B cell (primary cell): ENCODE measurements around the gene LCN9. TPM values are rescaled to one million over a fixed set of nuclear protein-coding genes. Genes with fewer than 3 reads are reported as not detected.

Experiments used
- ATAC-seq: fragments of 200-7000 bp; cut with Tn5 transposase; one replicate; pipeline ENCODE4 v1.10.0; 2021; ENCODE audit warnings: low read depth, mild to moderate bottlenecking, moderate number of reproducible peaks, moderate library complexity
- CTCF ChIA-PET: fragments of 350-600 bp; sonication (Branson Sonifier 250); formaldehyde crosslinking; loops from one replicate; lab custom pipeline; 2021; ENCODE audit warnings: antibody characterized with exemption, inconsistent platforms; lab: Charles Lee
- POLR2A ChIA-PET: fragments of 350-600 bp; sonication (Branson Sonifier 250); formaldehyde crosslinking; loops from one replicate; lab custom pipeline; 2021; ENCODE audit warnings: antibody characterized with exemption; lab: Charles Lee
- DNase-seq: peaks from one replicate; pipeline ENCODE4 v3.0.0; 2013
- H2AFZ ChIP-seq: 2 replicates; pipeline ENCODE4 v1.6.1; 2012; ENCODE audit warnings: mild to moderate bottlenecking, low read depth, low read length; ENCODE audit not compliant: insufficient read depth, poor library complexity, severe bottlenecking
- H3K27ac ChIP-seq, 2 donors: 1 replicate in 1 of 2; 2 replicates in 1 of 2; pipeline ENCODE4 v1.5.1; 2012 to 2013; ENCODE audit warnings: low read length in 2 of 2, mild to moderate bottlenecking in 2 of 2, moderate library complexity in 1 of 2
- H3K27me3 ChIP-seq, 4 experiments: fragments of 200-600 bp in 1 of 4; sonication (generic) in 1 of 4; replicated peaks in 1 of 4; 1 replicate in 2 of 4; 2 replicates in 2 of 4; pipeline versions ENCODE4 v1.6.1 to v1.7.0; 2013 to 2016; ENCODE audit warnings: low read length in 3 of 4, mild to moderate bottlenecking in 2 of 4, mixed read lengths in 1 of 4, moderate library complexity in 1 of 4; ENCODE audit not compliant: insufficient read depth in 4 of 4, control insufficient read depth in 3 of 4; ENCODE audit errors: control extremely low read depth in 1 of 4
- H3K36me3 ChIP-seq, 2 experiments: replicated peaks in 1 of 2; 1 replicate in 1 of 2; 2 replicates in 1 of 2; pipeline versions ENCODE4 v1.6.1 to v1.7.1; 2013; ENCODE audit warnings: low read length in 1 of 2; ENCODE audit not compliant: insufficient read depth in 2 of 2, control insufficient read depth in 1 of 2; ENCODE audit errors: control extremely low read depth in 1 of 2, extremely low read depth in 1 of 2
- H3K4me1 ChIP-seq, 2 donors: fragments of 200-600 bp in 1 of 2; sonication (generic) in 1 of 2; 1 replicate in 1 of 2; 2 replicates in 1 of 2; pipeline versions ENCODE4 v1.5.1 to v1.6.1; 2013 to 2017; ENCODE audit warnings: low read length in 2 of 2; ENCODE audit not compliant: control insufficient read depth in 2 of 2, insufficient read depth in 2 of 2
- H3K4me2 ChIP-seq: replicated peaks from 2 replicates; pipeline ENCODE3; 2012; ENCODE audit warnings: mild to moderate bottlenecking, low read depth, low read length; ENCODE audit not compliant: poor library complexity, severe bottlenecking
- H3K4me3 ChIP-seq, 5 experiments: fragments of 200-600 bp in 1 of 5; sonication (generic) in 1 of 5; 1 replicate in 3 of 5; 2 replicates in 2 of 5; pipeline versions ENCODE4 v1.5.1 to v1.7.0; 2011 to 2016; ENCODE audit warnings: low read length in 4 of 5, mild to moderate bottlenecking in 4 of 5, low read depth in 2 of 5, control low read depth in 1 of 5, moderate library complexity in 1 of 5; ENCODE audit not compliant: insufficient read depth in 1 of 5; ENCODE audit errors: control extremely low read depth in 1 of 5, extremely low read depth in 1 of 5
- H3K79me2 ChIP-seq: fragments of 200-600 bp; sonication (generic); one replicate; pipeline ENCODE4 v1.6.0; 2016; ENCODE audit warnings: low read length; ENCODE audit not compliant: control insufficient read depth, insufficient read depth
- H3K9ac ChIP-seq: fragments of 200-600 bp; sonication (generic); 2 replicates; pipeline ENCODE4 v1.6.1; 2017; ENCODE audit warnings: mild to moderate bottlenecking, low read length, moderate library complexity
- H3K9me3 ChIP-seq, 3 donors: one replicate each; pipeline versions ENCODE4 v1.6.1 to v1.7.1; 2013; ENCODE audit warnings: low read length in 2 of 3; ENCODE audit not compliant: control insufficient read depth in 2 of 3, insufficient read depth in 1 of 3; ENCODE audit errors: control extremely low read depth in 1 of 3
- H4K20me1 ChIP-seq: 2 replicates; pipeline ENCODE4 v1.6.0; 2012; ENCODE audit warnings: mild to moderate bottlenecking, low read length; ENCODE audit not compliant: insufficient read depth, control insufficient read depth, poor library complexity, severe bottlenecking
- H3K27ac Mint-ChIP-seq: one replicate; pipeline ENCODE4 v1.8.0; 2021; ENCODE audit warnings: mixed read lengths
- H3K27me3 Mint-ChIP-seq: one replicate; pipeline ENCODE4 v1.8.0; 2021; ENCODE audit warnings: mixed read lengths
- H3K4me1 Mint-ChIP-seq: one replicate; pipeline ENCODE4 v1.8.0; 2021; ENCODE audit warnings: mixed read lengths
- H3K4me3 Mint-ChIP-seq: one replicate; pipeline ENCODE4 v1.8.0; 2021; ENCODE audit warnings: mixed read lengths
- H3K9me3 Mint-ChIP-seq: one replicate; pipeline ENCODE4 v1.8.0; 2022; ENCODE audit warnings: mixed read lengths; ENCODE audit not compliant: insufficient read depth
- EZH2 ChIP-seq: IDR thresholded peaks from 2 replicates; pipeline ENCODE4 v1.6.1; 2012; ENCODE audit warnings: borderline replicate concordance, low read depth, mild to moderate bottlenecking, moderate library complexity, low read length; ENCODE audit not compliant: insufficient read depth, poor library complexity, severe bottlenecking
- WGBS: methylation state at CpG from one replicate; pipeline ENCODE4 v1.1.5; 2013; ENCODE audit warnings: missing lambda C conversion rate; ENCODE audit not compliant: insufficient coverage; 5-methylcytosine and 5-hydroxymethylcytosine counted together
- intact Hi-C: fragments of 100-400 bp; cut with micrococcal nuclease; formaldehyde crosslinking; loops from one replicate; pipeline ENCODE4 v1.10.0; 2022
- polyA plus RNA-seq: library from polyadenylated mRNA; depleted of rRNA; stranded (reverse); fragments of >200 nt; gene quantifications from 2 replicates; pipeline ENCODE4 v1.2.3, GENCODE V29; 2012
- total RNA-seq, 2 donors: library from RNA; stranded (reverse); fragments of 120-200 nt in 1 of 2; gene quantifications; 1 replicate in 1 of 2; 2 replicates in 1 of 2; pipeline versions ENCODE4 v1.2.3 to v1.2.4, GENCODE V29; 2013 to 2022
- TF ChIP-seq, protein P1 (sequence below): fragments of 200-600 bp; IDR thresholded peaks from one replicate; pipeline ENCODE4 v1.8.0; 2022; ENCODE audit warnings: antibody characterized with exemption, mild to moderate bottlenecking

The LCN9 gene
- total and polyA plus RNA-seq, 2 donors (not counting 1 experiment from before 2014, with no cell fraction given), result not detected

DNA sequence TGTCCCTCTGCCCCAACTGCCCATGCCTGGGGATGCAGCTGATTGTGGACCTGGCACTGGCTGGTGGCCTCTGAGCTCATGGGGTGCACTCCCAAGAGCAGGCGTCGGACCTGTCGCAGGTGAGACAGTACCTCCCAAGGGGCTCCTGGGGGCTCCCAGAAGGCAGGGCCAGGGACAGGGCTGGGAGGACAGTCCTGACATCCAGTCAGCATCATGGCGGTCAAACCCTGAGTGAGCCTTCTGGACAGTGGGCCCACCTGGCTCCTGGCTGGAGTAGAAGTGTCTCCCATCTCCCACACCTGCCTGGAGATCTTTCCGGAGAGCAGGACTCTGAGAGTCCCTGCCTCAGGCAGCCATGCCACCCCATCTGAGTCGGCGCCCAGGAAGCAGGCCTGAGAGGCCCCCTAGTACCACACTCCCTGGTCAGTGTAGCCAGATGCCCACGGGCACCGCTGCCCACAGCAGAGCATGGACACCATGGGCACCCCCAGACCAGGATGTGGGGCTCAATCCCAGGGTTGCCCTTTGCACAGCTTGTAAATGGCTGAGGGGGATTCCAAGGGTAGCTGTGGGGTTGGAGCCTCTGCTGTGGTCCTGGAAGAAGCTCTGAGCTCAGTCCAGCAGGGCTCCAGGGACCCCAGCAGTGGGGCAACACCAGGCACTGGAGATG is 6.6 kb downstream of the LCN9 start:
- no peaks in the 10 kb centered on the region for H3K4me1 Mint-ChIP-seq
- Histone ChIP-seq H3K27me3 (no peaks in the 10 kb centered on the region), H3K4me1 (no peaks in the 10 kb centered on the region), H4K20me1 (no peaks in the 10 kb centered on the region), H3K27ac (no peak overlapping the region), H3K36me3 (no peaks in the 10 kb centered on the region), H3K4me3 (no peak overlapping the region), H3K9me3 (peaks cover 0 to 13% (median 0%) of the 10 kb centered on the region in 3 donors), H3K9ac (no peak overlapping the region), H3K4me2 (no peak overlapping the region), H3K79me2 (no peaks in the 10 kb centered on the region), H2AFZ (no peak overlapping the region)
- H3K4me3 Mint-ChIP-seq, result no peak overlapping the region
- TF ChIP-seq, protein P1, sequence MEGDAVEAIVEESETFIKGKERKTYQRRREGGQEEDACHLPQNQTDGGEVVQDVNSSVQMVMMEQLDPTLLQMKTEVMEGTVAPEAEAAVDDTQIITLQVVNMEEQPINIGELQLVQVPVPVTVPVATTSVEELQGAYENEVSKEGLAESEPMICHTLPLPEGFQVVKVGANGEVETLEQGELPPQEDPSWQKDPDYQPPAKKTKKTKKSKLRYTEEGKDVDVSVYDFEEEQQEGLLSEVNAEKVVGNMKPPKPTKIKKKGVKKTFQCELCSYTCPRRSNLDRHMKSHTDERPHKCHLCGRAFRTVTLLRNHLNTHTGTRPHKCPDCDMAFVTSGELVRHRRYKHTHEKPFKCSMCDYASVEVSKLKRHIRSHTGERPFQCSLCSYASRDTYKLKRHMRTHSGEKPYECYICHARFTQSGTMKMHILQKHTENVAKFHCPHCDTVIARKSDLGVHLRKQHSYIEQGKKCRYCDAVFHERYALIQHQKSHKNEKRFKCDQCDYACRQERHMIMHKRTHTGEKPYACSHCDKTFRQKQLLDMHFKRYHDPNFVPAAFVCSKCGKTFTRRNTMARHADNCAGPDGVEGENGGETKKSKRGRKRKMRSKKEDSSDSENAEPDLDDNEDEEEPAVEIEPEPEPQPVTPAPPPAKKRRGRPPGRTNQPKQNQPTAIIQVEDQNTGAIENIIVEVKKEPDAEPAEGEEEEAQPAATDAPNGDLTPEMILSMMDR, result no peak
- TF ChIP-seq EZH2, result no peak
- CTCF ChIA-PET, result no interaction called here
- POLR2A ChIA-PET, result no interaction called here
- 96% methylated on average over 9 of the region's 9 CpGs for WGBS
- intact Hi-C loops, result no loop called here
- peaks cover 3% of the 10 kb centered on the region for H3K27me3 Mint-ChIP-seq
- ATAC-seq (no peak), DNase-seq (no peak)
- H3K9me3 Mint-ChIP-seq, result peaks cover 3% of the 10 kb centered on the region
- no peak overlapping the region for H3K27ac Mint-ChIP-seq

DNA sequence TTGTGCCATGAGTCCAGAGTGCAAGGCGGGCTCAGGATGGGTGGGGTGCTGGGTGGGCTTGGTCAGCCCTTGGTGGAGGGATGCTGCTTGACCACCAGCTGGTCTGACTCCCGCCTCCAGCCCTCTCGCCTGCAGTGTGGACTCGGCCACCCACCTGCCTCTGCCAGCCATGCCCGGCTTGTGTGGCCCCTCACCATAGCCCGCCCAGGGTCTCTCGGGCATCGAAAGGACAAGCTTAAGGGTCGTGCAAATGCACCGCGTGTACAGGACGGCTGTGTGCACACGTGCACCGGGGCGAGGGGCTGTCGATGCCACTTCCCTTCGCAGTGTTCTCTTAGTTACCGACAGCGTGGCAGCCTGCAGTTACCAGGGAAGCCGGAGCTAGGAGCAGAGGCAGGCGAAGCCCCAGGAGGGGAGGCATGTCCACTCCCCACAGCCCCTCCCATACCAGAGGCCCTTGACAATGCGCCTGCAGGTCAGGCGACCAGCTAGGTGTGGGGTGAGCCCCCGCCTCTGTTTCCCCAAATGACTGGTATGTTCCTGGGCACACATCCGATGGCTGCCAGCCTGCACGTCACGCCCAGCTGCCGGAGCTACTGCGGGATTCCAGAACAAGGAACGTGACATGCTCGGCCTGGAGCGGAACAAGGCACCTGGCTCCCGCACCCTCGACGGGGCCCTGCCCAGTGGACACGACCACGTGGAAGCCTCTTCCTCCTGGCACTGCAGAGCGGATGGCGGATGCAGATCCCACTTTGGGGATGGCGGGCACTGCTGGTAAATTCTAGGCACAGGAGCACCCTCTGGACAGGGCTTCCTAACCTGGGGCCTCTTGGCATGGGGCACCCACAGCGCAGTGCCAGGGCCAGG is 7.8 kb downstream of the LCN9 start:
- ChIA-PET CTCF (no interaction called here), POLR2A (no interaction called here)
- Histone ChIP-seq H3K36me3 (no peaks in the 10 kb centered on the region), H3K9ac (no peak overlapping the region), H3K4me2 (no peak overlapping the region), H3K9me3 (peaks cover 0 to 13% (median 0%) of the 10 kb centered on the region in 3 donors), H3K27me3 (no peaks in the 10 kb centered on the region), H3K79me2 (no peaks in the 10 kb centered on the region), H3K4me3 (no peak overlapping the region), H3K4me1 (no peaks in the 10 kb centered on the region), H4K20me1 (no peaks in the 10 kb centered on the region), H2AFZ (no peak overlapping the region), H3K27ac (no peak overlapping the region)
- H3K4me3 Mint-ChIP-seq, result no peak overlapping the region
- H3K27me3 Mint-ChIP-seq, result peaks cover 3% of the 10 kb centered on the region
- intact Hi-C loops, result no loop called here
- no peak for ATAC-seq
- no peak for DNase-seq
- no peak overlapping the region for H3K27ac Mint-ChIP-seq
- H3K9me3 Mint-ChIP-seq, result peaks cover 3% of the 10 kb centered on the region
- H3K4me1 Mint-ChIP-seq, result no peaks in the 10 kb centered on the region
- TF ChIP-seq, protein P1, result no peak
- 92% methylated on average over 39 of the region's 41 CpGs for WGBS
